ENCODE data around the gene ANKH. TPM values are rescaled to one million over a fixed set of nuclear protein-coding genes. Genes with fewer than 3 reads are reported as not detected.

Gene ANKH
- total RNA-seq, 1 donor from 2014 or later: 10.3 TPM

DNA sequence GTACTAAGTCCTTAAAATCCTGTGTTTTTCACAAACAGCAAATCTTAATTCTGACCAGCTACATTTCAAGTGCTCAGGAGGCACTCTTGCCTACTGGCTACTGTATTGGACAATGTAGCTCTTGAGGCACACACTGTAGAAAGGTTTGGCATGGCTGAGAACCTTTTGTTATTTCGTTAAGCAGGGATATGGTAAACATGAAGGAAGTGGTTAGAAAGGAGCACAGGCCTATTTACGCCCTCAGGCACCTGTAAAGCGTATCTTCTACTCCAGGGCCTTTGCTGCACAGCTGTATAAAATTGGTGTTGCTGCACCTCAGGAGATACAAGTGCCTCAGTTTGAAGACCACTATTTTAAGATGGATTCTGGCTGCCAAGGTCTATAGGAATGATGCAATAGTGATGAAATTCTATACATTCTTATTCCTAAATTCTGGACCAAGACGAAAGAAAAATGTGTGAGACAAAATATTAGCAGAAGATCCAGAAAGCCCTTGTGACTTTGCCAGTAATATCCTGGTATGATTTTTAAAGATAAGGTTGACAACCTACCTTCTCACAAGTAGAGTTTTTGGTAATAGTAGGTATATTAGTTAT is 216.3 kb downstream of the ANKH start:
- no peak overlapping the region for H3K4me3 ChIP-seq (ENCODE audit: low read depth, low read length)
- no peak for DNase-seq (ENCODE audit: low read depth)
- TF ChIP-seq, protein P1, sequence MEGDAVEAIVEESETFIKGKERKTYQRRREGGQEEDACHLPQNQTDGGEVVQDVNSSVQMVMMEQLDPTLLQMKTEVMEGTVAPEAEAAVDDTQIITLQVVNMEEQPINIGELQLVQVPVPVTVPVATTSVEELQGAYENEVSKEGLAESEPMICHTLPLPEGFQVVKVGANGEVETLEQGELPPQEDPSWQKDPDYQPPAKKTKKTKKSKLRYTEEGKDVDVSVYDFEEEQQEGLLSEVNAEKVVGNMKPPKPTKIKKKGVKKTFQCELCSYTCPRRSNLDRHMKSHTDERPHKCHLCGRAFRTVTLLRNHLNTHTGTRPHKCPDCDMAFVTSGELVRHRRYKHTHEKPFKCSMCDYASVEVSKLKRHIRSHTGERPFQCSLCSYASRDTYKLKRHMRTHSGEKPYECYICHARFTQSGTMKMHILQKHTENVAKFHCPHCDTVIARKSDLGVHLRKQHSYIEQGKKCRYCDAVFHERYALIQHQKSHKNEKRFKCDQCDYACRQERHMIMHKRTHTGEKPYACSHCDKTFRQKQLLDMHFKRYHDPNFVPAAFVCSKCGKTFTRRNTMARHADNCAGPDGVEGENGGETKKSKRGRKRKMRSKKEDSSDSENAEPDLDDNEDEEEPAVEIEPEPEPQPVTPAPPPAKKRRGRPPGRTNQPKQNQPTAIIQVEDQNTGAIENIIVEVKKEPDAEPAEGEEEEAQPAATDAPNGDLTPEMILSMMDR (conservative IDR thresholded peaks at IDR 0.05; ENCODE audit: low read depth, low read length): no peak

Other genes starting within 250 kb of the ANKH start
- 32.9 and 39.4 TPM in 2 replicates for gene OTULIN, start 207.1 kb downstream of the ANKH start, total RNA-seq

Measured in epithelial cell of proximal tubule (primary cell).